ENCODE data around the gene TK1. TPM values are rescaled to one million over a fixed set of nuclear protein-coding genes. Genes with fewer than 3 reads are reported as not detected.
"Not testable (repeated sequence)": the region's sequence is repeated elsewhere in the genome, so short reads cannot be mapped to it uniquely, and the experiment has no call there.

Gene TK1
- total RNA-seq, 1 donor = 23.9 TPM

- Histone ChIP-seq H3K4me3 (ENCODE audit: insufficient read depth, low read length) (no peak overlapping the region), H3K27me3 (ENCODE audit: insufficient read depth, low read length) (no peaks in the 10 kb centered on the region), H2AFZ (ENCODE audit: low read length) (no peak overlapping the region), H3K9me3 (ENCODE audit: low read depth, low read length) (no peaks in the 10 kb centered on the region), H3K27ac (ENCODE audit: low read depth, low read length) (no peak overlapping the region), H3K4me1 (ENCODE audit: insufficient read depth, low read length) (no peaks in the 10 kb centered on the region), H3K4me2 (ENCODE audit: insufficient read depth, low read length) (no peak overlapping the region), H3K79me2 (ENCODE audit: insufficient read depth, low read length) (no peaks in the 10 kb centered on the region), H3K36me3 (ENCODE audit: insufficient read depth, low read length) (no peaks in the 10 kb centered on the region), H4K20me1 (ENCODE audit: insufficient read depth, low read length) (no peaks in the 10 kb centered on the region)
- TF ChIP-seq, protein P1, sequence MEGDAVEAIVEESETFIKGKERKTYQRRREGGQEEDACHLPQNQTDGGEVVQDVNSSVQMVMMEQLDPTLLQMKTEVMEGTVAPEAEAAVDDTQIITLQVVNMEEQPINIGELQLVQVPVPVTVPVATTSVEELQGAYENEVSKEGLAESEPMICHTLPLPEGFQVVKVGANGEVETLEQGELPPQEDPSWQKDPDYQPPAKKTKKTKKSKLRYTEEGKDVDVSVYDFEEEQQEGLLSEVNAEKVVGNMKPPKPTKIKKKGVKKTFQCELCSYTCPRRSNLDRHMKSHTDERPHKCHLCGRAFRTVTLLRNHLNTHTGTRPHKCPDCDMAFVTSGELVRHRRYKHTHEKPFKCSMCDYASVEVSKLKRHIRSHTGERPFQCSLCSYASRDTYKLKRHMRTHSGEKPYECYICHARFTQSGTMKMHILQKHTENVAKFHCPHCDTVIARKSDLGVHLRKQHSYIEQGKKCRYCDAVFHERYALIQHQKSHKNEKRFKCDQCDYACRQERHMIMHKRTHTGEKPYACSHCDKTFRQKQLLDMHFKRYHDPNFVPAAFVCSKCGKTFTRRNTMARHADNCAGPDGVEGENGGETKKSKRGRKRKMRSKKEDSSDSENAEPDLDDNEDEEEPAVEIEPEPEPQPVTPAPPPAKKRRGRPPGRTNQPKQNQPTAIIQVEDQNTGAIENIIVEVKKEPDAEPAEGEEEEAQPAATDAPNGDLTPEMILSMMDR (IDR thresholded peaks at IDR 0.05; ENCODE audit: extremely low read depth, low read depth, low read length) = no peak
- DNase-seq (ENCODE audit: insufficient read length, low spot score, missing footprints) = peak; percentile 92
These were observed 46.4 kb downstream of the TK1 start for GRCh38 chr17:78140169-78141051.

GRCh38 chr17:78139861-78140168 lies 47.0 kb downstream of the TK1 start:
- not testable (repeated sequence) for H3K9me3 ChIP-seq (ENCODE audit: low read depth, low read length); H4K20me1 ChIP-seq (ENCODE audit: insufficient read depth, low read length); H3K4me1 ChIP-seq (ENCODE audit: insufficient read depth, low read length); DNase-seq (ENCODE audit: insufficient read length, low spot score, missing footprints); H3K4me2 ChIP-seq (ENCODE audit: insufficient read depth, low read length); H3K27me3 ChIP-seq (ENCODE audit: insufficient read depth, low read length); H2AFZ ChIP-seq (ENCODE audit: low read length); H3K27ac ChIP-seq (ENCODE audit: low read depth, low read length); H3K4me3 ChIP-seq (ENCODE audit: insufficient read depth, low read length); H3K79me2 ChIP-seq (ENCODE audit: insufficient read depth, low read length); H3K36me3 ChIP-seq (ENCODE audit: insufficient read depth, low read length)

- H3K27ac ChIP-seq (ENCODE audit: low read depth, low read length) = no peak overlapping the region
- peak; percentile 83 for DNase-seq (ENCODE audit: insufficient read length, low spot score, missing footprints)
- H2AFZ ChIP-seq (ENCODE audit: low read length) = no peak overlapping the region
- H3K4me3 ChIP-seq (ENCODE audit: insufficient read depth, low read length) = no peak overlapping the region
- no peaks in the 10 kb centered on the region for H3K36me3 ChIP-seq (ENCODE audit: insufficient read depth, low read length)
- TF ChIP-seq, protein P1 (IDR thresholded peaks at IDR 0.05; ENCODE audit: extremely low read depth, low read depth, low read length) = no peak
- H3K4me2 ChIP-seq (ENCODE audit: insufficient read depth, low read length) = no peak overlapping the region
- H3K4me1 ChIP-seq (ENCODE audit: insufficient read depth, low read length) = no peaks in the 10 kb centered on the region
- H4K20me1 ChIP-seq (ENCODE audit: insufficient read depth, low read length) = no peaks in the 10 kb centered on the region
- no peaks in the 10 kb centered on the region for H3K27me3 ChIP-seq (ENCODE audit: insufficient read depth, low read length)
- no peaks in the 10 kb centered on the region for H3K9me3 ChIP-seq (ENCODE audit: low read depth, low read length)
- H3K79me2 ChIP-seq (ENCODE audit: insufficient read depth, low read length) = no peaks in the 10 kb centered on the region
These were observed 48.4 kb downstream of the TK1 start for GRCh38 chr17:78138204-78139060.

DNA sequence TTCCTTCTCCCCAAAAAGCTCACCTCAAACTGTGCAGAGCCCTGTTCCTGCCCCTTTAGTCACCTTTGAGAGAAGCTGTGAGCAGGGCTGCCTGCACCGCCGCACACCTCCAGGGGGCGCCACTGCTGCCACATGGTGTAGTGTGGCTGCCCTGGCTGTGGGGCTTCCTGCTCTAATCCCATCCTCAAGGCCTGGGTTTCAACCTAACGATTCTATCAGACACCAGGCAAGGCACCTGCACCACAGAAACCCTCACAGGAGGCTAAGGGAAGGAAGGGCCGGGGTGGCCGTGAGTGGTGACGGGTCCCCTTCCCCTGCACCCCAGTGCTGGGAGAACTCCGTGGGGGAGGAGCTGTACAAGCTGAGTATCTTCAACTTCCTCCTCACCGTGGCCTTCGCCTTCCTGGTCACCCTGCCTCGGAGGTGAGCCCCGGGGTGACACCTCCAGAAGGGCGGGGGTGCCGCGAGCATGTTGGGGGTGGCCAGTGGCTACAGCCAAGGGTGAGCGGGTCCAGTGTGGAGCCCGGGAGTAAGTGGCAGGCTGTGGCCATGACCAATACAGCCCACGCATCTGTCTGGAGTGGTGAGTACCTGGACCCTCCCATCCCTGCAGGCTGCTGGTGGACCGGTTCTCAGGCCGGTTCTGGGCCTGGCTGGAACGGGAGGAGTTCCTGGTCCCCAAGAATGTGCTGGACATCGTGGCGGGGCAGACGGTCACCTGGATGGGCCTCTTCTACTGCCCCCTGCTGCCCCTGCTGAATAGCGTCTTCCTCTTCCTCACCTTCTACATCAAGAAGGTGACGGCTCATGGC lies 49.3 kb downstream of the TK1 start:
- TF ChIP-seq, protein P1 (IDR thresholded peaks at IDR 0.05; ENCODE audit: extremely low read depth, low read depth, low read length) = peak; percentile 24
- Histone ChIP-seq H3K4me1 (ENCODE audit: insufficient read depth, low read length) (no peaks in the 10 kb centered on the region), H3K27ac (ENCODE audit: low read depth, low read length) (no peak overlapping the region), H3K4me3 (ENCODE audit: insufficient read depth, low read length) (no peak overlapping the region), H3K4me2 (ENCODE audit: insufficient read depth, low read length) (no peak overlapping the region), H2AFZ (ENCODE audit: low read length) (no peak overlapping the region), H3K9me3 (ENCODE audit: low read depth, low read length) (no peaks in the 10 kb centered on the region), H3K27me3 (ENCODE audit: insufficient read depth, low read length) (peaks cover 6% of the 10 kb centered on the region), H3K36me3 (ENCODE audit: insufficient read depth, low read length) (no peaks in the 10 kb centered on the region), H4K20me1 (ENCODE audit: insufficient read depth, low read length) (no peaks in the 10 kb centered on the region), H3K79me2 (ENCODE audit: insufficient read depth, low read length) (no peaks in the 10 kb centered on the region)
- DNase-seq (ENCODE audit: insufficient read length, low spot score, missing footprints) = peak; percentile 77
